K562 (cell line): Measurements from ENCODE around the gene AGAP3. TPM values are rescaled to one million over a fixed set of nuclear protein-coding genes. Genes with fewer than 3 reads are reported as not detected.
A peak's percentile ranks its signal among the peaks of the same experiment; 100 is the strongest.

Experiments
- GTF2A2 ChIP-seq: IDR thresholded peaks from 2 replicates; pipeline ENCODE4 v1.6.1; 2016; ENCODE audit warnings: mild to moderate bottlenecking, missing genetic modification characterization, missing compliant biosample characterization
- KLF1 ChIP-seq: fragments of 450-650 bp; IDR thresholded peaks from 2 replicates; pipeline ENCODE4 v1.6.1; 2016; ENCODE audit warnings: missing genetic modification characterization, missing compliant biosample characterization
- KLF13 ChIP-seq: fragments of 450-650 bp; IDR thresholded peaks from 2 replicates; pipeline ENCODE4 v1.6.1; 2016; ENCODE audit warnings: missing genetic modification characterization, low read depth, mild to moderate bottlenecking, missing compliant biosample characterization, moderate library complexity, borderline replicate concordance
- NR3C1 ChIP-seq: sonication (generic); formaldehyde crosslinking; IDR thresholded peaks from 2 replicates; pipeline ENCODE4 v1.8.1; 2022; ENCODE audit warnings: missing genetic modification reagents
- POLR2A ChIP-seq: fragments of 450-650 bp; conservative IDR thresholded peaks from 2 replicates; pipeline ENCODE4 v1.6.1; 2016
- RUNX1 ChIP-seq: sonication (generic); IDR thresholded peaks from 2 replicates; pipeline ENCODE4 v1.6.1; 2016; ENCODE audit warnings: antibody characterized with exemption, low read depth
- SP2 ChIP-seq: IDR thresholded peaks from 2 replicates; pipeline ENCODE4 v1.6.1; 2011; ENCODE audit warnings: mild to moderate bottlenecking, low read depth, low read length, moderate library complexity; ENCODE audit not compliant: poor library complexity, severe bottlenecking; ENCODE audit errors: extremely low read depth
- ZNF12 ChIP-seq: sonication (generic); formaldehyde crosslinking; IDR thresholded peaks from 2 replicates; pipeline ENCODE4 v1.4.0; 2020; ENCODE audit warnings: mild to moderate bottlenecking, missing genetic modification reagents
- ZNF224 ChIP-seq: sonication (generic); formaldehyde crosslinking; IDR thresholded peaks from 2 replicates; pipeline ENCODE4 v1.8.0; 2022; ENCODE audit warnings: mild to moderate bottlenecking, missing genetic modification reagents
- polyA plus RNA-seq, 8 experiments: library from polyadenylated mRNA; depleted of rRNA in 4 of 8; stranded (reverse) in 5 of 8; unstranded in 3 of 8; fragments of >200 nt; fragmentation: Nextera tagmentation in 2 of 8; fragmentation: Illumina TruSeq in 1 of 8; extraction: Ambion mirVana in 2 of 8; extraction: Trizol in 1 of 8; gene quantifications; 2 replicates each; pipeline versions ENCODE4 v1.2.1 to v1.2.3, GENCODE V29; 2011 to 2014; ENCODE audit warnings: inconsistent platforms in 1 of 8, missing spikeins in 1 of 8
- total RNA-seq, 7 experiments: library from RNA; depleted of rRNA in 6 of 7; stranded (reverse); fragments of >200 nt in 6 of 7; fragmentation: Illumina TruSeq in 2 of 7; extraction: Trizol in 2 of 7; gene quantifications; 2 replicates each; pipeline versions ENCODE4 v1.2.1 to v1.2.3, GENCODE V29; 2011 to 2021; ENCODE audit warnings: low replicate concordance in 1 of 7
- TF ChIP-seq, protein P1 (sequence below): fragments of 250-450 bp; sonication (Bioruptor Pico); IDR thresholded peaks from 2 replicates; pipeline ENCODE4 v1.9.0; 2021; ENCODE audit warnings: mild to moderate bottlenecking, inconsistent platforms
- TF ChIP-seq, protein P2 (sequence below): fragments of 450-650 bp; IDR thresholded peaks from 2 replicates; pipeline ENCODE4 v1.6.1; 2016; ENCODE audit warnings: low read depth, mild to moderate bottlenecking, moderate library complexity
- TF ChIP-seq, protein P3 (sequence below): fragments of 450-650 bp; IDR thresholded peaks from 2 replicates; pipeline ENCODE4 v1.6.1; 2018; ENCODE audit warnings: mild to moderate bottlenecking, low read depth; ENCODE audit not compliant: partially characterized antibody
- TF ChIP-seq, protein P4 (sequence below), 2 experiments: IDR thresholded peaks; 2 replicates each; pipeline ENCODE4 v1.6.1; 2012; ENCODE audit warnings: improper control_type of control experiment in 2 of 2, low read depth in 2 of 2, low read length in 2 of 2, borderline replicate concordance in 1 of 2
- TF ChIP-seq, protein P5 (sequence below): fragments of 250-450 bp; sonication (Bioruptor Pico); IDR thresholded peaks from 2 replicates; pipeline ENCODE4 v1.5.0; 2020; ENCODE audit warnings: mild to moderate bottlenecking, borderline replicate concordance

Gene AGAP3
- total and polyA plus RNA-seq, 9 of the 15 experiments (the other 6 are each of a cell fraction or from before 2014, with no cell fraction given): 3.4 to 208 (median 62.2) TPM

DNA sequence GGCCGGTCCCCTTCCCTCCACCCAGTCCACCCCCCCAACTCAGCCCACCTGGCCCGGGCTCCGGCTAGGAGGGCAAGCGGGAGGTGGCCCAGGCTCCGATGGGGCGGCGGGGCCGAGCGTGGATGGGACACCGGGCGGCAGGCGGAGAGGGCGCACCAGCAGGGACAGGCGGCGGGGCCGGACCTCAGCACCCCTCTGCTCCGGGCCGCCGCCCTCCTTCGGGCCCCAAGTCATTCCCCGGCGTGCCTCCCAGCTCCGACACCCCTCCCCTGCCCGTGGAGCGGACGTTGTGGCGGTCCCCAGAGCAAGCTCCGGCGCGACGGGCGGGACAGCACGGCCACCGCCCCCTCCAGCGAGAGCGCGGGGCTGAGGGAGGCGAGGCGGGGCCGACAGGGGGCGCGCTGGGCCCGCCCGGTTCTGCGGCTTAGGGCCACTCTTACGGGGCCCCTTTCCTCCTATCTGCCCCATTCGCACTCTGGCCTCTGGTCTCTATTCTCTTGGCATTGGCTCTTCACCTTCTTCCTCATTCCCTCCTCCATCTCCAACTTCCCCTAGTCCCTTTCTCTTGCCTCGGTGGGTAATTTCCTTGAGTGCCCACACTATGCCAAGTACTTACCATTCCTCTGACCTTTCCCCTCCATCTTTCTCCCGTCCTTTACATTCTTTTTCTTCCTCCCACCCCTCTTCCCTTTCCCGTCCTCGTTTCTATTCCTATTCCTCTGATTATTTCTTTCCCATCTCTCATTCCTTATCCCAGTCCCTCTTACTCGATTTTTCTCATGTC, 81.9 kb downstream of the AGAP3 start (continued):
- TF ChIP-seq ZNF12 (CRISPR knock-in tag) (no peak), KLF13 (tag) (peak; percentile 91), SP2 (no peak), RUNX1 (no peak), POLR2A (no peak), NR3C1 (CRISPR knock-in tag) (no peak), ZNF224 (CRISPR knock-in tag) (no peak), KLF1 (tag) (0 out of 2 replicates have a peak, but pooled peaks have one; percentile 13), GTF2A2 (tag) (no peak)
- TF ChIP-seq, protein P1, sequence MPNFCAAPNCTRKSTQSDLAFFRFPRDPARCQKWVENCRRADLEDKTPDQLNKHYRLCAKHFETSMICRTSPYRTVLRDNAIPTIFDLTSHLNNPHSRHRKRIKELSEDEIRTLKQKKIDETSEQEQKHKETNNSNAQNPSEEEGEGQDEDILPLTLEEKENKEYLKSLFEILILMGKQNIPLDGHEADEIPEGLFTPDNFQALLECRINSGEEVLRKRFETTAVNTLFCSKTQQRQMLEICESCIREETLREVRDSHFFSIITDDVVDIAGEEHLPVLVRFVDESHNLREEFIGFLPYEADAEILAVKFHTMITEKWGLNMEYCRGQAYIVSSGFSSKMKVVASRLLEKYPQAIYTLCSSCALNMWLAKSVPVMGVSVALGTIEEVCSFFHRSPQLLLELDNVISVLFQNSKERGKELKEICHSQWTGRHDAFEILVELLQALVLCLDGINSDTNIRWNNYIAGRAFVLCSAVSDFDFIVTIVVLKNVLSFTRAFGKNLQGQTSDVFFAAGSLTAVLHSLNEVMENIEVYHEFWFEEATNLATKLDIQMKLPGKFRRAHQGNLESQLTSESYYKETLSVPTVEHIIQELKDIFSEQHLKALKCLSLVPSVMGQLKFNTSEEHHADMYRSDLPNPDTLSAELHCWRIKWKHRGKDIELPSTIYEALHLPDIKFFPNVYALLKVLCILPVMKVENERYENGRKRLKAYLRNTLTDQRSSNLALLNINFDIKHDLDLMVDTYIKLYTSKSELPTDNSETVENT (CRISPR knock-in tag): 0 out of 2 replicates have a peak, but pooled peaks have one; percentile 32
- TF ChIP-seq, protein P2, sequence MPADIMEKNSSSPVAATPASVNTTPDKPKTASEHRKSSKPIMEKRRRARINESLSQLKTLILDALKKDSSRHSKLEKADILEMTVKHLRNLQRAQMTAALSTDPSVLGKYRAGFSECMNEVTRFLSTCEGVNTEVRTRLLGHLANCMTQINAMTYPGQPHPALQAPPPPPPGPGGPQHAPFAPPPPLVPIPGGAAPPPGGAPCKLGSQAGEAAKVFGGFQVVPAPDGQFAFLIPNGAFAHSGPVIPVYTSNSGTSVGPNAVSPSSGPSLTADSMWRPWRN: 0 out of 2 replicates have a peak, but pooled peaks have one; percentile 18
- TF ChIP-seq, protein P3, sequence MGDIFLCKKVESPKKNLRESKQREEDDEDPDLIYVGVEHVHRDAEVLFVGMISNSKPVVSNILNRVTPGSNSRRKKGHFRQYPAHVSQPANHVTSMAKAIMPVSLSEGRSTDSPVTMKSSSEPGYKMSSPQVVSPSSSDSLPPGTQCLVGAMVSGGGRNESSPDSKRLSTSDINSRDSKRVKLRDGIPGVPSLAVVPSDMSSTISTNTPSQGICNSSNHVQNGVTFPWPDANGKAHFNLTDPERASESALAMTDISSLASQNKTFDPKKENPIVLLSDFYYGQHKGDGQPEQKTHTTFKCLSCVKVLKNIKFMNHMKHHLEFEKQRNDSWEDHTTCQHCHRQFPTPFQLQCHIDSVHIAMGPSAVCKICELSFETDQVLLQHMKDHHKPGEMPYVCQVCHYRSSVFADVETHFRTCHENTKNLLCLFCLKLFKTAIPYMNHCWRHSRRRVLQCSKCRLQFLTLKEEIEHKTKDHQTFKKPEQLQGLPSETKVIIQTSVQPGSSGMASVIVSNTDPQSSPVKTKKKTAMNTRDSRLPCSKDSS: peak; percentile 45
- TF ChIP-seq, protein P4, sequence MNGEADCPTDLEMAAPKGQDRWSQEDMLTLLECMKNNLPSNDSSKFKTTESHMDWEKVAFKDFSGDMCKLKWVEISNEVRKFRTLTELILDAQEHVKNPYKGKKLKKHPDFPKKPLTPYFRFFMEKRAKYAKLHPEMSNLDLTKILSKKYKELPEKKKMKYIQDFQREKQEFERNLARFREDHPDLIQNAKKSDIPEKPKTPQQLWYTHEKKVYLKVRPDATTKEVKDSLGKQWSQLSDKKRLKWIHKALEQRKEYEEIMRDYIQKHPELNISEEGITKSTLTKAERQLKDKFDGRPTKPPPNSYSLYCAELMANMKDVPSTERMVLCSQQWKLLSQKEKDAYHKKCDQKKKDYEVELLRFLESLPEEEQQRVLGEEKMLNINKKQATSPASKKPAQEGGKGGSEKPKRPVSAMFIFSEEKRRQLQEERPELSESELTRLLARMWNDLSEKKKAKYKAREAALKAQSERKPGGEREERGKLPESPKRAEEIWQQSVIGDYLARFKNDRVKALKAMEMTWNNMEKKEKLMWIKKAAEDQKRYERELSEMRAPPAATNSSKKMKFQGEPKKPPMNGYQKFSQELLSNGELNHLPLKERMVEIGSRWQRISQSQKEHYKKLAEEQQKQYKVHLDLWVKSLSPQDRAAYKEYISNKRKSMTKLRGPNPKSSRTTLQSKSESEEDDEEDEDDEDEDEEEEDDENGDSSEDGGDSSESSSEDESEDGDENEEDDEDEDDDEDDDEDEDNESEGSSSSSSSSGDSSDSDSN (IDR thresholded peaks at IDR 0.05; ENCODE audit: borderline replicate concordance in 1 of 2, low read depth in 2 of 2, low read length in 2 of 2): peak in 1 of 2 experiments; percentile 75; a peak in 2 of 4 replicates
- TF ChIP-seq, protein P5, sequence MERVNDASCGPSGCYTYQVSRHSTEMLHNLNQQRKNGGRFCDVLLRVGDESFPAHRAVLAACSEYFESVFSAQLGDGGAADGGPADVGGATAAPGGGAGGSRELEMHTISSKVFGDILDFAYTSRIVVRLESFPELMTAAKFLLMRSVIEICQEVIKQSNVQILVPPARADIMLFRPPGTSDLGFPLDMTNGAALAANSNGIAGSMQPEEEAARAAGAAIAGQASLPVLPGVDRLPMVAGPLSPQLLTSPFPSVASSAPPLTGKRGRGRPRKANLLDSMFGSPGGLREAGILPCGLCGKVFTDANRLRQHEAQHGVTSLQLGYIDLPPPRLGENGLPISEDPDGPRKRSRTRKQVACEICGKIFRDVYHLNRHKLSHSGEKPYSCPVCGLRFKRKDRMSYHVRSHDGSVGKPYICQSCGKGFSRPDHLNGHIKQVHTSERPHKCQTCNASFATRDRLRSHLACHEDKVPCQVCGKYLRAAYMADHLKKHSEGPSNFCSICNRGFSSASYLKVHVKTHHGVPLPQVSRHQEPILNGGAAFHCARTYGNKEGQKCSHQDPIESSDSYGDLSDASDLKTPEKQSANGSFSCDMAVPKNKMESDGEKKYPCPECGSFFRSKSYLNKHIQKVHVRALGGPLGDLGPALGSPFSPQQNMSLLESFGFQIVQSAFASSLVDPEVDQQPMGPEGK (CRISPR knock-in tag): no peak
